Measurements from ENCODE around the gene PCGF2. TPM values are rescaled to one million over a fixed set of nuclear protein-coding genes. Genes with fewer than 3 reads are reported as not detected.

PCGF2 gene
- total and polyA plus RNA-seq, 9 of the 15 experiments (the other 6 are each of a cell fraction or from before 2014, with no cell fraction given) = 1.3 to 33.4 (median 7.0) TPM

GRCh38 chr17:38705803-38706504, 42.2 kb downstream of the PCGF2 start:
- peak overlapping the region; percentile 14 for H2AFZ ChIP-seq (ENCODE audit: low read depth, low read length)
- peak overlapping the region; percentile 82 for H3K4me2 ChIP-seq (ENCODE audit: insufficient read depth, low read length)
- peaks cover 2% of the 10 kb centered on the region for H3K9me1 ChIP-seq (ENCODE audit: control insufficient read depth, insufficient read depth, low read length)
- intact Hi-C loops (cut with micrococcal nuclease) = no loop called here
- 2% methylated on average over 24 of the region's 38 CpGs for WGBS (ENCODE audit: insufficient coverage, low coverage, missing lambda C conversion rate)
- peak overlapping the region; percentile 78 to 95 for H3K9ac ChIP-seq (ENCODE audit: insufficient read depth in 1 of 2, low read depth in 2 of 2, low read length in 2 of 2)
- CTCF ChIA-PET (ENCODE audit: low intra/inter-chr PET ratio) = no interaction called here
- H3K79me2 ChIP-seq (ENCODE audit: control insufficient read depth, insufficient read depth, low read length) = peaks cover 53% of the 10 kb centered on the region
- POLR2A ChIA-PET = interaction anchor here (0.7 to 3.7 kb wide), 7 partner anchors 10 to 80 kb away, joined by 3 to 26 read pairs (median 4); no protein-coding TSS in a partner anchor
- peak overlapping the region; percentile 72 for H3K27ac ChIP-seq (ENCODE audit: extremely low read depth, low read depth, low read length)
- peaks cover 6% of the 10 kb centered on the region; the same call in 1 of the 2 replicates for H4K20me1 ChIP-seq (replicated peaks; ENCODE audit: control insufficient read depth, insufficient read depth, low read length)
- no peak for ATAC-seq
- H3K27me3 ChIP-seq (ENCODE audit: control insufficient read depth in 2 of 2, insufficient read depth in 2 of 2, low read length in 2 of 2) = no peaks in the 10 kb centered on the region
- in situ Hi-C loops (cut with MboI) = no loop called here
- peaks cover 36% of the 10 kb centered on the region; the same call in 2 of the 3 replicates for H3K36me3 ChIP-seq (ENCODE audit: control insufficient read depth, insufficient read depth, low read length)
- BruUV-seq (replicated peaks) = no TSS peak
- peak overlapping the region; percentile 86 for H3K4me3 ChIP-seq
- no peak for FAIRE-seq
- peak in 3 of 4 experiments; percentile 49 to 85 (median 56) for DNase-seq (ENCODE audit: extremely low read depth in 1 of 4, low spot score in 3 of 4)
- H3K9me3 ChIP-seq (replicated peaks; ENCODE audit: control insufficient read depth, insufficient read depth, low read depth, low read length) = no peaks in the 10 kb centered on the region
- peaks cover 33 to 78% of the 10 kb centered on the region in 2 experiments for H3K4me1 ChIP-seq (replicated peaks in 1 of 2; ENCODE audit: control insufficient read depth in 2 of 2, insufficient read depth in 2 of 2, low read length in 2 of 2)
- TF ChIP-seq KLF1 (tag; IDR thresholded peaks at IDR 0.05) (no peak), CREM (IDR thresholded peaks at IDR 0.05; ENCODE audit: low read depth) (0 out of 2 replicates have a peak, but pooled peaks have one; percentile 7), SRSF7 (optimal IDR thresholded peaks at IDR 0.05; ENCODE audit: low read depth, low read length) (no peak), SOX6 (IDR thresholded peaks at IDR 0.05) (peak; percentile 71; the same call in 1 of the 2 replicates), ZNF696 (CRISPR knock-in tag; conservative IDR thresholded peaks at IDR 0.05) (no peak), NBN (IDR thresholded peaks at IDR 0.05; ENCODE audit: low read depth) (no peak), FOXK2 (conservative IDR thresholded peaks at IDR 0.05 in 1 of 2, IDR thresholded peaks at IDR 0.05 in 1 of 2; ENCODE audit: low read depth in 2 of 2) (peak in 1 of 2 experiments; percentile 52; a peak in 1 of 4 replicates), MTA3 (IDR thresholded peaks at IDR 0.05; ENCODE audit: borderline replicate concordance) (0 out of 2 replicates have a peak, but pooled peaks have one; percentile 18), BRD4 (IDR thresholded peaks at IDR 0.05) (no peak), ZSCAN29 (IDR thresholded peaks at IDR 0.05) (no peak), ZBTB7A (IDR thresholded peaks at IDR 0.05; ENCODE audit: borderline replicate concordance, control insufficient read depth, low read depth, low read length) (peak; percentile 82; the same call in 1 of the 2 replicates), HDAC2 (IDR thresholded peaks at IDR 0.05) (0 out of 2 replicates have a peak, but pooled peaks have one; percentile 17), RBFOX2 (IDR thresholded peaks at IDR 0.05; ENCODE audit: low read depth, low read length) (peak; percentile 66), ZNF639 (CRISPR knock-in tag; conservative IDR thresholded peaks at IDR 0.05 in 1 of 2, IDR thresholded peaks at IDR 0.05 in 1 of 2) (no peak), SRSF1 (IDR thresholded peaks at IDR 0.05; ENCODE audit: low read depth, low read length) (no peak), ZNF717 (CRISPR knock-in tag; IDR thresholded peaks at IDR 0.05) (no peak), ZNF740 (CRISPR knock-in tag; IDR thresholded peaks at IDR 0.05) (0 out of 2 replicates have a peak, but pooled peaks have one; percentile 31), ZNF740 (tag; IDR thresholded peaks at IDR 0.05) (0 out of 4 replicates have a peak, but pooled peaks of 1 of the 2 experiments have one; percentile 6), ELF1 (tag; IDR thresholded peaks at IDR 0.05) (0 out of 2 replicates have a peak, but pooled peaks have one; percentile 27)

Data from K562 (cell line).